RCC 7860 (cell line): ENCODE results near the gene DCBLD1.
A peak's percentile ranks its signal among the peaks of the same experiment; 100 is the strongest.

ENCODE experiments used
- DNase-seq: peaks from one replicate; pipeline ENCODE4 v3.0.0-alpha.2; 2015; ENCODE audit warnings: low spot score
- FAIRE-seq: peaks from 2 replicates; lab custom pipeline; 2012; peaks lifted over from hg19 to GRCh38; lab: Jason Lieb, UNC

DCBLD1 gene

DNA sequence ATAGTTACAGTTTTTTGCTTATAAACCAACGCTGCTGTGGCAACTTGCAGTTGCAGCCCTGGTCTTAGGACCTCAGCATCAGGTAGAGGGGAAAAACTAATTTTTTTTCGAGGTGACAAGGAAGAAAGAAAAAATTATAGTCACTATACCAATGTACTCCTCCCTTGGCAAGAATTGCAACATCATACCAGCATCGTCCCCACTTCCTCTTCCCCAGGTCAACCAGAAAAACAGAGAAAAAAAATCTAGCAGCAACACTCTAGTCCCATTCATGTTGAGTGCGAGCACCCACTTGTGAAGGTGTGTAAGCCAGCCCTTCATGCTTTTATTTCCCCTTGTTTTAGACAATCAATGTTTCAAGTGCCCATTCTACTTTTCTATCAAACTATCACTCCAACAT, 13.1 kb upstream of the DCBLD1 start:
- no peak for FAIRE-seq
- no peak for DNase-seq

DNA sequence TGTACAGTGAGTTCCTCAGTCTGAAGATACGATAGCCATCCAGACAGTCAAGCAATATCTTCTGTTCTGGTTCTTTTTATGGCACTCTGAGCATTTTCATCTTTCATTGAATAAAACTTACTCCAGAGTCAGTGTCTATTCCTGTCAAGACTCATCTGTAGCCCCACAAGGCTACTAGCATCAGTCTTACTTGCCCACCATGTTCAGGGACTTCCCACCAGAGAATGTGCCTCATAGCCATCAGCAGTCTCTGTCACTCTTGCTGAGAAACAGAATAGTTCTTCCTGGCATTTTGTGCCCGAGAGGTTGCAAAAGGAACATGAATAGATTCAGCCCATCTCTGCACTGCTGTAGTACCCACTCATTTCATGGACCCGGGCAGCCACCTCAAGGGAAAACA, 12.7 kb upstream of the DCBLD1 start:
- no peak for DNase-seq
- no peak for FAIRE-seq

DNA sequence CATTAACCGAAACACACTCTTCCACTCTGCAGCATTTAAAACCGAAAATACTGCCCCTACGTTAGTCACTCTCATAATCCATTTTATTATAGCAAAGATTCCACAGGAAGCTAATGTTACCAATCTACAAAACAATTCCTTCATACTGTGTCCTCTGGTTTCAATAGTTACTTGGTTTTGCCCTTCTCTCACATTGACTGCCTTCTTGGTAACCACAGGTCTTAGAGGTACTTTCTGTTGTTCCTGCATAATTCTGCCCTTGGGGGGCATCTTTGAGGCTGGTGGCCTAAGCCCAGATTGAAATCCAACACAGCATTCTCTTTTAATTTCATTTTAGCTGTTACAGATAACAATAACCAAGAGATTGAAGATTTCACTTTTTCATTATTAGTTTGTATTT, 9.8 kb upstream of the DCBLD1 start:
- no peak for FAIRE-seq
- no peak for DNase-seq

DNA sequence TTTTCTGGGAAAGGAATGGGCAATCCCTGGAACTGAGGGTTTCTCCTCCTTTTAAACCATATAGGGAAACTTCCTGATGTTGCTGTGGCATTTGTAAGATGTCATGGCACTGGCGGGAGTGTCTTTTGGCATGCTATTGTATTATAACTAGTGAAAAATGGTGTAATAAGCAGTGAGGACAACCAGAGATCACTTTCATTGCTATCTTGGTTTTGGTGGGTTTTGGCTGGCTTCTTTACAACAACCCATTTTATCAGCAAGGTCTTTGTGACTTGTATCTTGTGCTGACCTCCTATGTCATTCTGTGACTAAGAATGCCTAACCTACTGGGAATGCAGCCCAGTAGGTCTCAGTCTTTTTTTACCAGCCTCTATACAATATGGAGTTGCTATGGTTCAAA, 9.1 kb upstream of the DCBLD1 start:
- no peak for FAIRE-seq

DNA sequence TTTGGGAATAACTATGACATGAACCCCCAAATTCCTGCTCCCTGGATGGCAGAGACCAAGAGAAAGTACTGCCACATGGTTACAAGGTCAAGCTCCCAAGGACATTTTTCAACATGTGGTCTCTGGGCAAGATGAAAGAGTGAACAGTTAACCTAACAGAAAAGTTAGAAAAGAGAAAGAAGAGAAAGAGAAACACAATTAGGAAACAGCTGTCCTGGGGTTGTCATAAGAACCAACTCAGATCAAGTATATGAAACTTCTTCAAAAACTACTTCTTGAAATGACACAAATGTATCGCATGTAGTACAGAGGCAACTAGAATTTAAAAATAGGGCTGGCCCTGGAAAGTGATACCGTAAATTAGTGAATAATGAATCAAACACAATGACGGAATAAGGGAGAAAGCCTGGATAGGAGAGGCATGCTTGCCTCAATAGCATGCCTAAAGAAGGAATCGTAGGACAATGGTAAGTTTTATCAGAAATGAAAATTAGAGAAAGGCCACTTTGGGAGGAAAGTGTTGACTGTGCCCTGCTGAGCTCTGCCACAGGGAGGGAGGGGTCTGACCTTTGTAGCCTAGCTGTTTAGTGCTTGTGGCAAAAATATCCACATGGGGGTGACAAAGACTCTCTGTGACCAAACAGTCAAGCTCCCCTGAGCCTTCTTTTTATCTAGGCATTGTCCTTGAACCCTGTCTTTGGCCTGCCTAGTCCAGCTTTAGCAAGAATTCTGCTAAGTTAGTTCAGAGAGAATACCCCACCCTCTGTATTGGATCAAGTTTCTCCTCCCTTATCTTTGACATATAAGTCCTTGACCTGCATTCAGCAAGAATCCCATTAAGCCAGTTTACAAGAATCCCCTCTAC, 4.3 kb upstream of the DCBLD1 start:
- DNase-seq (no peak), FAIRE-seq (no peak)

More for the DNA sequence above, 9.1 kb upstream of the DCBLD1 start:
- DNase-seq: no peak

DNA sequence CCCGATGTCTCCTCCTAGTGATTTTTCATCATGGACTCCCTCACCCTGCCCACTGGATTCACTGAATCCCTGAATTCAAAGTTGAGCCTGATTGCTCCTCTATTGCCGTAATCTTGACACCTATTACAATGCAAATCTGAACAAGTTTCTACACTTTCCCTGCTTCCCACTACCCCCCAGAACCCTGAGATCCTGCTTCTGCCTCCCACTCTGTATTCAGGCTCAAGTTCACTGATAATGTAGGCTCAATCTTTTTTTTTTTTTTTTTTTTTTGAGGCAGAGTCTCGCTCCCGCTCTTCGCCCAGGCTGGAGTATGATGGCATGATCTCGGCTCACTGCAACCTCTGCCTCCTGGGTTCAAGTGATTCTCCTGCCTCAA, 3.6 kb upstream of the DCBLD1 start:
- FAIRE-seq: no peak
- no peak for DNase-seq

DNA sequence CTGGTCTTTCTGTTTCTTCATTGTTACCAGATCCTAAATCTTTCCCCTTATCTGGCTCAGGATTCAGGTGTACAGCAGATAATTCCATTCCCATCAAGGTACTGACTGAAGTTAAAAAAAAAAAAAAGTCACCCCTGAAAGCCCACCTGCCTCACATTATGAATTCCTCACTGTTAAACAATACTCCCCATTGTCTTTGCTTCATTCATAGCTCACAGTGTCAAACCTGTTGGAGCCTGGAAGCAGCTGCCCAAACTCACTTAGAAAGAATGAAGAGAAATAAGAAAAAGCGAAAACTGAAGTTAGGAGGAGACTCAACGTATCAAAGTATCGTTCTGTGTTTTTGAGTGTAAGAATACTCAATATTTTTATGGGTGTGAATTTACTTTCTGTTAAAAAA, 1.8 kb upstream of the DCBLD1 start:
- DNase-seq (no peak), FAIRE-seq (no peak)

DNA sequence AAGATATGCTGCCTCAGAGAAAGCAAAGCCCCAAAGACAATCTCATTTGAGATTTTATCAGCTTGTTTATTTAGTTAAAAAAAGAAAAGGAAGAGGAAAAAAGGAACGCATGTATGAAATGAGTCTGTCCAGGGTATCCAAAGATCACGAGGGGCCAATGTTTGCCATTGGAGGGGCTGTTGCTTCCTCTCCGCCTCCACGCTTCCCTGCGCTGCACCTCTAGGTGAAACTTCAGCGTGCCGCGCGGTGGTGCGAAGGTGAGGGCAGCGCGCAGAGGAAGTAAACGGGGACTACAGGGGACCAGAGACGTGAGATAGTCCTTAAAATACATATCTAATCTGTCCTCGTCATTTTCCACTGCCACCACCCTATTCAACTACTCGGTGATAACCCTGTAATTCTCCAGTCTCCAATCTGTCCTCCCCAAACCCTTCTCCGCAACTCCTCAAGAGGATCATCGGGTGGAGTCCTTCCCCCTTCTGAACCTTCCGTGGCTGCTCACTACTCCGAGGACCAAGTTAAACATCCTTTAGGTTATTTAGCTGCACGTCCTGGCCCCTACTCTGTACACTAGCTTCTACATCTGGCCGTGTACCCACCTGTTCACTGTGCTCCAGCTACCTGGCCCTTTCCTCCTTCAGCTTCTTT, 1.1 kb upstream of the DCBLD1 start:
- DNase-seq: no peak
- FAIRE-seq: no peak

DNA sequence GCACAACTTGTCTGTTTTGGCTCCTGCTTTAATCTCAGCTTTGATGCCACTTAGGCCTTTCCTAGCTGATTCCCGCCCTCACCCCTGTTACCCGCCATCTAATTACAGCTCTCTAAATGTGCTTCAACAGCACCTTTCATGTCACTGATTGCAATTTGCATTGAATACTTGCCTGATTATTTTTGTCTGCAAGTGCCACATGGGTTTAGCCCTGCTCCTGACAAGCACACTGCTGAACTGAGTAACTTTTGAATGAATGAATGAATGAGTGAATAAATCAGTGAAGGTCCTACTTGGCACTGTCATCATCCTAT, 591 bp upstream of the DCBLD1 start:
- DNase-seq (no peak), FAIRE-seq (no peak)

DNA sequence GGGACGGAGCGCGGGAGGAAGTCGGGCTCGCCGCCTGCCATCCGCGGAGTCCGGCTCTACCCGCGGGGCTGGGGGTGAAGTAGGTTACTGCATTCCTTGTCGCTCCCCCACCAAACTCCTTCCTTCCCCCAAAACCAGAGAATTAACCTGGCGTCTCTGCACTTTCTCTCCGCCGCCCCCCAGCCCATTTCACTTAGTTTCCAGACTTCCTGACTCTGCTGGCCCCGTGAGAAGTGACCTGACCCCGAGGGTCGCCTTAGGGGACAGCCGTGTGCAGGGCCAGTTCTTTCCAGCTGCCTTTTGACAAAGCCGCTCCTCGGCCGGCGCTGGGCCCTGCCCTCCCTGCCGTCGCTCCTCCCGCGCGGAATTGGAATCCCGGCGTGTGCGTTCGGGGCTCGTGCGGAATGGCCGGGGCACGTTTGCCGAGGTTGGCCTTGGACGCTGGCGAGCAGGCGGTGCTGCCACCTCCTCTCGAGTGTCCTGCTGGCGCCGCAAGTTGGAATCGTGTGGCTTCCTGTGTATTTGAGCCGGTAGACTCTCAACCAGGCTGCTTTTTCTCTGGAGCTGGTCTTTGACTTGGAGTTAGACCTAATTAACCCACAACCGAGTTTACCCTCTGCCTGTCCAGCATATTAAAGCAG, 650 bp downstream of the DCBLD1 start:
- no peak for FAIRE-seq
- DNase-seq: peak; percentile 45

DNA sequence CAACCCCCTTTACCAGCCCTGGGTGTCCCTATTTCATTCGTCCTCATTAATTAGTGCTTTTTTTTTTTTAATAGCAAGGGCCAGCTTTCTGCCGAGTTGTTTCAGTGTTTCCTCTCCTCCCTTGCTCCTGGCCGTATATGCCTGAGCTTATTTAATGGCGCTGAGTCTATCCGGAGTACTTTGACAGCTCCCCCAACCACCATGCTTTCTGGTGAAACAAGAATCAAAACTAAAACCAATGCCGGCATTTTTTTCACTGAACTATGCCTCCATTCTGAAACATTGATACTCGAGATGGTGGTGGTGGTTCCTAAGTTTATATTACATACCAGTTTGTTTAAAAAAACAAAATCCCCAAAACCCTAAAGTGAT, 1.2 kb downstream of the DCBLD1 start:
- DNase-seq (peak; percentile 14), FAIRE-seq (no peak)

DNA sequence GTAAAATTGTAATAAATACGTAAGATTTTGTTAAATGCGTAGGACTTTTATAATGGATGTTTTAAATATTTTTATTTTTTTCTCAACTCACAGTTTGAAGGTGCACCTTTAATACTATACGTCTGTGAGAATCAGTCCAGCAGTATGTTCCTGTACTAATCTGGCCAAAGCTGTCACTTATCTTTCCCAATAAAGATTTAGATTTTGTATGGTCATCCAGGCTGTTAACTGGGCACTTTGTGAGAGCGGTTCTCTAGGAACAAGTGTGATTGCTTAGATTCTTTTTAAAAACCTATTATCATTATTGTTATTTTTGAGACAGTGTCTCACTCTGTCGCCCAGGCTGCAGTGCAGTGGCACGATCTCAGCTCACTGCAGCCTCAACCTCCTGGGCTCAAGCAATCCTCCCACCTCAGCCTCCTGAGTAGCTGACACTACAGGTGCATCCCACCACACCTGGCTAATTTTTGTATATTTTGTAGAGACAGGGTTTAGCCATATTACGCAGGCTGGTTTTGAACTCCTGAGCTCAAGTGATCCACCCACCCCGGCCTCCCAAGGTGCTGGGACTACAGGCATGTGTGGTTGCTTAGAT, 1.7 kb downstream of the DCBLD1 start:
- FAIRE-seq: no peak
- DNase-seq: no peak

DNA sequence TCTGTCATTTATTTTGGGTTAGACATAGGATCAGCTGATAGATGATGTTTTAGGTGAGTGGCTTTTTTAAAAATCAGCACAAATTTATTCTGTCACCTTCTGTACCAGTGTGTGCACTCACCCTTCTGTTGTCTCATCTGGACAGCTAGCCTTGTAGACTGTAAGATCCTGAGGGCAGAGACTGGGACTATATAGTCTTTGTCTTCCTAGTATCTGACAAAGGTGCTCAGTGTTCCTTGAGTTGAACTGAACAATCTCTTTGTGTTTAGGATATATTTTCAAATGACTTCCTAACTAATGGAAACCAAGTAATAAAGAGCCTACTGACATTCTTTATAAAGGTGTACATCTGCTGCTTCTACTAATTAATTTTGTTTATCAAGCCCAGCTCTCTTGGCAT, 3.0 kb downstream of the DCBLD1 start:
- FAIRE-seq: no peak
- no peak for DNase-seq

DNA sequence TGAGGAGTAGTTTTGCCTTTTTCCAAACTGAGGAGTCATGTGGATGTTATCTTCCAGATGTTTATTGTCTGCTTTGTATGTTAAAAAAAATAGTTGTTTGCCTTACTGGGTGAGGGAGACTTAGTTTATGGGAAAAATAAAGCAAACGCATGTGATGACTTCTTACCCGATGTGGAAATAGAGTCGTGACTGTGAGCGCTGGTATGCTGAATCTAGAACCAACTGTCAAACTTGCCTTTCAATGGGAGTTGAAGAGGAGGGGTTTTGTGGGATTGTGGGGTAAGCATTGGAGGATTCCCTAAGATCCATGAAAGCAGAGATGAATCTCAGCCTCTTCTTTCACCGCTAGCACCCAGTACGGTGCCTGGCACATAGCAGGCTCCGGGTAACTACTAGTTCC, 5.3 kb downstream of the DCBLD1 start:
- no peak for FAIRE-seq
- DNase-seq: no peak

DNA sequence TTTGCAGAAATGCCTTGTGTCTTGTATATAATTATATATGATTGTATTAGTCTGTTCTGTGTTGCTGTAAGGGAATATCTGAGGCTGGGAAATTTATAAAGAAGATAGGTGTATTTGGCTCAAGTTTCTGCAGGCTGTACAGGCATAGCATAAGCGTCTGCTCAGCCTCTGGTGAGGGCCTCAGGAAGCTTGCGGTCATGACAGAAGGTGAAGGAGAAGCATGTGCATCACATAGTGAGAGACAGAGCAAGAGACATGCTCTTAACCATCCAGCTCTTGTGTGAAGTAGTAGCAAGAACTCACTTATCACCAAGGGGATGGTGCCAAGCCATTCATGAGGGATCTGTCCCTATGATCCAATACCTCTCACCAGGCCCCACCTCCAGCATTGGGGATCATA, 6.5 kb downstream of the DCBLD1 start:
- no peak for FAIRE-seq

DNA sequence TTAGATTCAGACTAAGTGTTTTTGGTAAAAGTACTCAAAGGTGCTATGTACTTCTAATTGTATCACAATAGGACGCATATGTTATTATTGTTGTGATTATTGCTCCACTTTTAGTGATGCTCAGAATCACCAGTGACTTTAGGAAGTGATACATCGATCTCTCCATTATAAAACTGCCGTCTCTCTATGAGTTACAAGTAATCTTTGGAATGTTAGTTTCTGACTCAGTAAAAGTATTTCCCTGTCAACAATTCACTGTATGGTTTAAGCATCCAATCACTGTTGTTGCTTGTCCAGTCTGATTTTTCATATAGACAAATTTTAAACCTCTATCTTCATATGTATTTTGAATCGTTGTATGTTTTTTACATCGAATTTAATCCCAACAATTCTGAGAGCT, 9.4 kb downstream of the DCBLD1 start:
- FAIRE-seq: no peak
- DNase-seq: no peak

More for the DNA sequence above, 6.5 kb downstream of the DCBLD1 start:
- no peak for DNase-seq

DNA sequence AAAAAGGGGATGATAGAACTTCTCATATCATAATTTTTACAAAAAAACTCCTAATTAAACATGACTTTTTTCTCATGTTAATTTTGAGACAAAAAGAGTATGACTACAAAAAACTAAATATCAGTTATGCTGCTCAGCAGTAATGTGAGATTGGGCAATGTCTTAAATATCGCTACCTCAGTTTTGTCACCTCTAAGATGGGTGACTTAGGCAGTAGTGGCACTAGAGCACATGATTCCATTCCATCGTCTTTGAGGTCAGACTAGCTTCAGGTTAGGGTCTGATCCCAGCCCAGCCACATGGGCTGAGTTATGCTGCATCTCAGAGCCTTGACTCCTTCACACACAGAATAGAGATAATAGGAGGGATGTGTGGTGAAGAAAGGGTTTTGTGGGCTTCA, 11.0 kb downstream of the DCBLD1 start:
- FAIRE-seq (no peak), DNase-seq (no peak)

DNA sequence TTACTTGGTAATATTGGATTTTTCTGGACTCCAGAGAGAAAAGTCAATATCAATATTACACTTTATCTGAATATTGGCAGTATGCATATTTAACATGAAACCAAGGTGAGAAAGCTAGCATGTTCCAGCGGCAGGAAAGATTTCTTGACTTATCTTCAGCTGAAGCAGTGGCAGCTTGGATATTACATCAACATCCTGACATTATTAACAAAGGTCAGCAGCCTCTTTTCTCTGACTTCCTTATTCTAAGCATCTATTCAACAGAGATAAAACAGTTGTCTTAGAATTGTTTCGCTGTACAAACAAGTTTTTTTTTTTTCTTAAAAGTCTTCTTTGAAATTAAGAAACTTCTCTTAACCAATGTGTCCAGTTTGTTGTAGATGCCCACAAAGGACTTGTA, 11.8 kb downstream of the DCBLD1 start:
- no peak for DNase-seq
- peak; percentile 61 for FAIRE-seq

DNA sequence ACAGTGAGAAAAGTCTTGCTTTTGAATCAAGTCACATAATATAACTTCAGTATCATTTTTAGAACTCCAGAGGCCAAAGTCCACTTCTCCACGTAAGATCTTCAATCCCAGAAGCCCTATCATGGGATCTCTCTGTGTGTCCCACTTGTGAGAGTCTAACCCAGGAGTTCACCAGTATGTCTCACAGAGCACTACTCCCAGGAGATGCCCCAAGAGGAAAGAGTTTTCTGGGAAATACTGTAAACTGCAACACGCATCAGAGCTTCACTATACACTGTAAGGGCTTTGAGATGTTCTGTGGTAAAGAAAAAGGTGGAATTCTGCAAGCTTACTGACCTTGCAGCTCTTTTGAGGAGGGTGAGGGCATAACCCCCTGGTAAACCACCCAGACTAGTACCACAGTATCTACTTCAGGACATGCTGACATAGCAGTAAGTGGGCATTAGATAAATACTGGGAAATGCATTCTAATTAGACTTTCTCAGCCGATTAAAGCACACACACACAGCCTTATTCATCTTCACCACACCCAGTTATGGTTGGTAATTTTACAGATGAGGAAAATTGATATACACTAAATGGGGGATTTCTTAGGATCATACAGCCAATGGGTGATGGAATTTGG, 12.3 kb downstream of the DCBLD1 start:
- DNase-seq: no peak
- FAIRE-seq: no peak

DNA sequence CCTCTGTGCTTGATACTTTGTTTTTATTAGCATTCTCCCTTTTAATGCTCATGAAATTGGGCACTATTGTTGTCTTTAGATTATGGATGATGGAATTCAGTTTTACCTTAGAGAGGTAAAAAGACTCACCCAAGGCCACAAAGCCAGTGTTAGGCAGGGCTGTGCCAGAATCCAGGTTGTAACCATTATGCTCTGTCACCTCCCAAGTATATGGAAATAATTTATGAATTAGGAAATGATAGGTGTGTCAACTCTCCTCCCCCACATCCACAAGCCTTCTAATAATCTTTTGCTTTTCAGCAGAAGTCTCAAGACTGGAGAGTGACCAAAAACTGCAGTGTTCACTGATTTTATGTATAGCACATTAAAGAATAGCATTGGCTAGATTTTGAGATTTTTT, 13.0 kb downstream of the DCBLD1 start:
- FAIRE-seq: no peak
- DNase-seq: no peak

DNA sequence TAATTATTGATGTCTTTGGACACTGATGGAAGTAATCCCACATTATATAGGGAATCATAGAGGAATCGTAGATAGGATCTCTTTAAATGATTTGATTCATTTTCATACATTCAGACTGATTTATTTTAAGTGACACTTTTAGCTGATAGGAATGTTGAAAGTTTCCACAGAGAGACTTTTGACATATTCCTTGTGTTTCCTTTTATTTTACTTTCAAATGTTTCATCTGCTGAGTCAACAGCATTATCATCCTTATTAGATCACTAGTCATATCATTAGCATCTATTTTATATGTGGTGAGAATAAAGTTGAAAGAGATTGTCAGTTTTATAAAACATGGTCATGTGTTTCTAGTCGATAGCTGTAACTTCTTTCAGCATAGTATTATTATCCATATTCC, 13.4 kb downstream of the DCBLD1 start:
- no peak for DNase-seq
- FAIRE-seq: peak; percentile 16
